ENCODE data around the gene BRSK2.

Gene BRSK2

GRCh38 chr11:1482581-1483444 lies 93.1 kb downstream of the BRSK2 start:
- no peak for DNase-seq (ENCODE audit: low read depth in 2 of 2)

- DNase-seq (ENCODE audit: low read depth in 2 of 2) = no peak
Observed at GRCh38 chr11:1483445-1483961, 93.8 kb downstream of the BRSK2 start.

GRCh38 chr11:1484061-1484671 lies 94.4 kb downstream of the BRSK2 start:
- no peak for DNase-seq (ENCODE audit: low read depth in 2 of 2)

- DNase-seq (ENCODE audit: low read depth in 2 of 2) = no peak
Observed at GRCh38 chr11:1484695-1485503, 95.2 kb downstream of the BRSK2 start.

- no peak for DNase-seq (ENCODE audit: low read depth in 2 of 2)
Observed at GRCh38 chr11:1485504-1485885, 95.8 kb downstream of the BRSK2 start.

- DNase-seq (ENCODE audit: low read depth in 2 of 2) = no peak
Observed at GRCh38 chr11:1486054-1486825, 96.5 kb downstream of the BRSK2 start, which contains the start of gene MOB2. TSS of gene MOB2 (minus strand) at chr11:1486779. CDS start at chr11:1486556, 223 bp downstream.

GRCh38 chr11:1487091-1487850 lies 97.5 kb downstream of the BRSK2 start:
- DNase-seq (ENCODE audit: low read depth in 2 of 2) = no peak

- no peak for DNase-seq (ENCODE audit: low read depth in 2 of 2)
Observed at GRCh38 chr11:1487851-1488574, 98.3 kb downstream of the BRSK2 start.

GRCh38 chr11:1488575-1489180 lies 98.9 kb downstream of the BRSK2 start:
- DNase-seq (ENCODE audit: low read depth in 2 of 2) = no peak

GRCh38 chr11:1490651-1491050 lies 100.9 kb downstream of the BRSK2 start:
- no peak for DNase-seq (ENCODE audit: low read depth in 2 of 2)

GRCh38 chr11:1491379-1491778 lies 101.6 kb downstream of the BRSK2 start:
- no peak for DNase-seq (ENCODE audit: low read depth in 2 of 2)

GRCh38 chr11:1493650-1494244 lies 104.0 kb downstream of the BRSK2 start:
- no peak for DNase-seq (ENCODE audit: low read depth in 2 of 2)

- no peak for DNase-seq (ENCODE audit: low read depth in 2 of 2)
Observed at GRCh38 chr11:1494650-1495049, 104.9 kb downstream of the BRSK2 start.

- DNase-seq (ENCODE audit: low read depth in 2 of 2) = no peak
Observed at GRCh38 chr11:1496091-1496760, 106.5 kb downstream of the BRSK2 start.

GRCh38 chr11:1496761-1497095 lies 107.0 kb downstream of the BRSK2 start:
- no peak for DNase-seq (ENCODE audit: low read depth in 2 of 2)

GRCh38 chr11:1497600-1497999 lies 107.9 kb downstream of the BRSK2 start:
- DNase-seq (ENCODE audit: low read depth in 2 of 2) = no peak

- DNase-seq (ENCODE audit: low read depth in 2 of 2) = no peak
Observed at GRCh38 chr11:1498262-1498661, 108.5 kb downstream of the BRSK2 start.

- DNase-seq (ENCODE audit: low read depth in 2 of 2) = no peak
Observed at GRCh38 chr11:1499261-1499890, 109.6 kb downstream of the BRSK2 start.

Measured in stimulated activated CD4-positive, alpha-beta T cell treated with anti-CD3 and anti-CD28 coated beads, Interleukin-12 subunit alpha, Interleukin-12 subunit beta, amount 100 ng/mL, for 24 hours (primary cell).